ENCODE measurements around the gene TBC1D10A. TPM values are rescaled to one million over a fixed set of nuclear protein-coding genes. Genes with fewer than 3 reads are reported as not detected.

The TBC1D10A gene
- polyA plus RNA-seq, 1 of the 3 experiments (the other 2 are of a cell fraction): 15.3 TPM

DNA sequence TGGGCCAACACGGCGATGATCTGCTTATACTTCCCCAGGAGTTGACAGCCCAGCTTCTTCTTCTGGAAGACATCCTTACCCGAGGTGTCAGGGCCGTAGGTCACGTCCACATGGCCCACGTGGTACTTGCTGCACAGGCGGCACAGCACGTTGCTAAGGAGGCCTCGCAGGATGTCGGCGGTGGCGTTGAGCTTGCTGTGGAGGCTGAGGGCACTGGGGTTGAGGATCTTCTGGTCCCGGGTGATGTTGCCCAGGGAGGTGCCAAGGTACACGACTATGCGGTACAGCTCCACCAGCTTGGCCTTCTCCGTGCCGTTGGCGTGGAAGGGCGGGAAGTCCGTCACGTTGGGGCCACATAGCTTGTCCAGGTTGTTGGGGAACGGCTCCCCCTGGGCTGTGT is 83.1 kb downstream of the TBC1D10A start (continued):
- TF ChIP-seq, protein P1, sequence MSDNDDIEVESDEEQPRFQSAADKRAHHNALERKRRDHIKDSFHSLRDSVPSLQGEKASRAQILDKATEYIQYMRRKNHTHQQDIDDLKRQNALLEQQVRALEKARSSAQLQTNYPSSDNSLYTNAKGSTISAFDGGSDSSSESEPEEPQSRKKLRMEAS (IDR thresholded peaks at IDR 0.05; ENCODE audit: low read depth): no peak
- TF ChIP-seq GATA2 (CRISPR knock-in tag; IDR thresholded peaks at IDR 0.05): no peak
- TF ChIP-seq RAD21 (IDR thresholded peaks at IDR 0.05; ENCODE audit: low read length): no peak
- TF ChIP-seq NRF1 (IDR thresholded peaks at IDR 0.05; ENCODE audit: low read depth, low read length): no peak
- no peak for TF ChIP-seq TCF12 (IDR thresholded peaks at IDR 0.05)
- TF ChIP-seq RFX5 (IDR thresholded peaks at IDR 0.05; ENCODE audit: low read length): no peak
- no peak for TF ChIP-seq MXI1 (IDR thresholded peaks at IDR 0.05; ENCODE audit: low read depth, low read length)
- TF ChIP-seq NFIC (IDR thresholded peaks at IDR 0.05; ENCODE audit: borderline replicate concordance): no peak

Other genes starting within 250 kb of the TBC1D10A start
- gene HORMAD2, start 246.5 kb downstream of the TBC1D10A start, polyA plus RNA-seq (2012; rRNA removed): not detected in 2 replicates
- gene LIF, start 80.2 kb downstream of the TBC1D10A start, polyA plus RNA-seq (2012; rRNA removed): 24.6 and 36.5 TPM in 2 replicates
- gene OSM, start 60.1 kb downstream of the TBC1D10A start, polyA plus RNA-seq (2012; rRNA removed): not detected in 2 replicates
- gene CASTOR1, start 37.4 kb downstream of the TBC1D10A start, polyA plus RNA-seq (2012; rRNA removed): 14.4 and 17.4 TPM in 2 replicates
- gene SF3A1, start 30.0 kb upstream of the TBC1D10A start, polyA plus RNA-seq (2012; rRNA removed): 37.5 and 75.2 TPM in 2 replicates
- 5.8 and 7.9 TPM in 2 replicates for gene CCDC157, start 30.1 kb upstream of the TBC1D10A start, polyA plus RNA-seq (2012; rRNA removed)
- gene RNF215, start 60.5 kb upstream of the TBC1D10A start, polyA plus RNA-seq (2012; rRNA removed): 28.6 and 37.2 TPM in 2 replicates
- 14.0 and 16.1 TPM in 2 replicates for gene SEC14L2, start 70.1 kb upstream of the TBC1D10A start, polyA plus RNA-seq (2012; rRNA removed)
- 11.9 and 18.9 TPM in 2 replicates for gene MTFP1, start 98.8 kb upstream of the TBC1D10A start, polyA plus RNA-seq (2012; rRNA removed)
- gene SEC14L3, start 145.1 kb upstream of the TBC1D10A start, polyA plus RNA-seq (2012; rRNA removed): not detected in 2 replicates
- not detected in 2 replicates for gene SEC14L4, start 178.8 kb upstream of the TBC1D10A start, polyA plus RNA-seq (2012; rRNA removed)
- not detected in 2 replicates for gene SEC14L6, start 219.8 kb upstream of the TBC1D10A start, polyA plus RNA-seq (2012; rRNA removed)
- 0.08 TPM in 1 of 2 replicates, not detected in the other for gene GAL3ST1, start 247.7 kb upstream of the TBC1D10A start, polyA plus RNA-seq (2012; rRNA removed)